Brain microvascular endothelial cell (primary cell): ENCODE data around the gene KANSL3.

ENCODE experiments used
- DNase-seq: peaks from one replicate; pipeline ENCODE4 v3.0.0-alpha.2; 2020
- H3K27ac ChIP-seq: fragments of 250-450 bp; sonication (Bioruptor Pico); 2 replicates; pipeline ENCODE4 v1.5.1; 2020; ENCODE audit warnings: mild to moderate bottlenecking, moderate library complexity
- H3K27me3 ChIP-seq: fragments of 250-450 bp; sonication (Bioruptor Pico); replicated peaks from 2 replicates; pipeline ENCODE4 v1.5.1; 2020; ENCODE audit warnings: mild to moderate bottlenecking
- H3K36me3 ChIP-seq: fragments of 250-450 bp; sonication (Bioruptor Pico); replicated peaks from 2 replicates; pipeline ENCODE4 v1.5.1; 2020; ENCODE audit warnings: mild to moderate bottlenecking
- H3K4me3 ChIP-seq: 2 replicates; pipeline ENCODE4 v1.5.1; 2011; ENCODE audit warnings: low read depth, mild to moderate bottlenecking, control low read depth, low read length, moderate library complexity
- CTCF ChIP-seq: IDR thresholded peaks from 2 replicates; pipeline ENCODE4 v1.5.1; 2011; ENCODE audit warnings: low read depth, mild to moderate bottlenecking, moderate library complexity, low read length, control low read depth, inconsistent platforms; ENCODE audit errors: missing control alignments
- in situ Hi-C: cut with HindIII; loops from 2 replicates; pipeline ENCODE4 v1.10.0; 2017; ENCODE audit warnings: low sequenced_read_pairs, low pct_ligation_motif_present

KANSL3 gene

GRCh38 chr2:96548558-96549465 is 89.3 kb downstream of the KANSL3 start:
- in situ Hi-C loops, result no loop called here
- Histone ChIP-seq H3K27ac (no peak overlapping the region), H3K4me3 (no peak overlapping the region), H3K27me3 (no peaks in the 10 kb centered on the region), H3K36me3 (peaks cover 24% of the 10 kb centered on the region)
- no peak for DNase-seq
- no peak for TF ChIP-seq CTCF

GRCh38 chr2:96547731-96548171 is 90.4 kb downstream of the KANSL3 start:
- no peak overlapping the region for H3K4me3 ChIP-seq
- in situ Hi-C loops, result no loop called here
- peaks cover 24% of the 10 kb centered on the region for H3K36me3 ChIP-seq
- no peak overlapping the region for H3K27ac ChIP-seq
- TF ChIP-seq CTCF, result peak; percentile 35
- DNase-seq, result peak; percentile 55
- H3K27me3 ChIP-seq, result no peaks in the 10 kb centered on the region

- Histone ChIP-seq H3K27ac (no peak overlapping the region), H3K36me3 (peaks cover 25% of the 10 kb centered on the region)
- TF ChIP-seq CTCF, result no peak
Measured at GRCh38 chr2:96547203-96547641, 90.9 kb downstream of the KANSL3 start.

GRCh38 chr2:96546797-96547196 is 91.3 kb downstream of the KANSL3 start:
- peaks cover 21% of the 10 kb centered on the region for H3K36me3 ChIP-seq
- no peak overlapping the region for H3K4me3 ChIP-seq
- in situ Hi-C loops, result no loop called here
- no peak overlapping the region for H3K27ac ChIP-seq
- DNase-seq, result no peak
- H3K27me3 ChIP-seq, result no peaks in the 10 kb centered on the region
- no peak for TF ChIP-seq CTCF

More at GRCh38 chr2:96547203-96547641, 90.9 kb downstream of the KANSL3 start:
- Histone ChIP-seq H3K27me3 (no peaks in the 10 kb centered on the region), H3K4me3 (no peak overlapping the region)
- in situ Hi-C loops, result no loop called here
- no peak for DNase-seq

GRCh38 chr2:96546321-96546720 is 91.8 kb downstream of the KANSL3 start:
- Histone ChIP-seq H3K27ac (no peak overlapping the region), H3K36me3 (peaks cover 16% of the 10 kb centered on the region), H3K4me3 (no peak overlapping the region), H3K27me3 (no peaks in the 10 kb centered on the region)
- no peak for TF ChIP-seq CTCF
- DNase-seq, result no peak
- in situ Hi-C loops, result no loop called here
